Activated gamma-delta T cell treated with anti-CD3 and anti-CD28 coated beads, Interleukin-2, amount 50 U/mL, for 16 hours (primary cell): Measurements from ENCODE around the gene NT5DC2.

Source experiments
- DNase-seq: peaks from one replicate; pipeline ENCODE4 v3.0.0-alpha.2; 2020; ENCODE audit warnings: low read depth

The NT5DC2 gene

GRCh38 chr3:52509753-52510328 is 23.8 kb downstream of the NT5DC2 start:
- DNase-seq, result no peak

GRCh38 chr3:52507359-52507758 is 26.3 kb downstream of the NT5DC2 start:
- DNase-seq, result no peak

- no peak for DNase-seq
These were observed 27.2 kb downstream of the NT5DC2 start for GRCh38 chr3:52506266-52506966.

GRCh38 chr3:52504977-52505376 is 28.7 kb downstream of the NT5DC2 start:
- DNase-seq, result no peak

- DNase-seq, result no peak
These were observed 29.8 kb downstream of the NT5DC2 start for GRCh38 chr3:52503788-52504424.

GRCh38 chr3:52502808-52503350 is 30.8 kb downstream of the NT5DC2 start:
- no peak for DNase-seq

GRCh38 chr3:52502001-52502400 is 31.7 kb downstream of the NT5DC2 start:
- DNase-seq, result no peak

- no peak for DNase-seq
These were observed 32.6 kb downstream of the NT5DC2 start for GRCh38 chr3:52501046-52501445.

GRCh38 chr3:52498137-52499054 is 35.3 kb downstream of the NT5DC2 start:
- no peak for DNase-seq

- DNase-seq, result no peak
These were observed 37.7 kb downstream of the NT5DC2 start for GRCh38 chr3:52495777-52496602.

GRCh38 chr3:52494886-52495495 is 38.7 kb downstream of the NT5DC2 start, which contains the start of gene STAB1:
Gene STAB1 (plus strand): TSS chr3:52495338. CDS start chr3:52495414, 76 bp downstream.
- DNase-seq, result no peak

GRCh38 chr3:52494445-52494844 is 39.2 kb downstream of the NT5DC2 start:
- no peak for DNase-seq

- no peak for DNase-seq
These were observed 40.2 kb downstream of the NT5DC2 start for GRCh38 chr3:52493232-52494017.

GRCh38 chr3:52492059-52492458 is 41.6 kb downstream of the NT5DC2 start:
- DNase-seq, result no peak

- no peak for DNase-seq
These were observed 42.6 kb downstream of the NT5DC2 start for GRCh38 chr3:52490939-52491526.

- no peak for DNase-seq
These were observed 43.4 kb downstream of the NT5DC2 start for GRCh38 chr3:52490035-52490938.

- DNase-seq, result no peak
These were observed 44.2 kb downstream of the NT5DC2 start for GRCh38 chr3:52489453-52489852.

GRCh38 chr3:52488746-52489145 is 44.9 kb downstream of the NT5DC2 start:
- no peak for DNase-seq
